ENCODE data around the gene TM7SF2.
A peak's percentile ranks its signal among the peaks of the same experiment; 100 is the strongest.

DNA sequence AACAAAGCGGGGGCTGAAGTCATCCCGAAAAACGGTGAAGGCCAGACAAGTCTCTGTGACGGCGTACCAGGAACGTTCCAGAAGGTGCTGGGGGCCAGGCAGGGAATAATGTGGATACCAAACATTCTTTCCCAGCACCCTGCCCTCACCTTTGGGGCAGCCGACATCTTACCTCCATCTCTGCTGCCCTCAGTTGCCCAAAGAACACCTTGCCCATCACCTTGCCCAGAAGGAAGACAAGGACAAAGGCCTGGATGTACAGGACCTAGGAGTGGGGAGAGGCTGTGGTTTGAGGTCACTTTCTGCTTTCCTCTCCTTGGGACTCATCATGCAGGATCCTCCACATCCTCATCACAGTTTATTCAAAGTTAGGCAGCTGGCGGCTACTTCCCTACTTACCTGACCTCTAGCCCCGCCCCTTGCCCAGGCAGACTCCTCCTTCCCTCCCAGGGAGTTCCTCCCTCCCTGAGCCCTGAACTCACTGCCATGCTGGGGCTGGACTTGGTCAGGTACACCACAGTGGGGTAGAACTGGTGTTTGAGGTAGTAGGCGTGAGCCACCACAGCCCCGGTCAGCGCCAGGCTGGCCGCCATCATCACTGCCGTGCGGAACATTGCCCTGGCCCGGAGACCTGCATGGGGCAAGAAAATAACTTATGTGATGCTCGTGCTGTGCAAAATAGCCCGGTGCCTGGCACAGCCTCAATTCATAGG lies 21.5 kb downstream of the TM7SF2 start:
- peak; percentile 50 for TF ChIP-seq POLR2A (IDR thresholded peaks at IDR 0.05)
- no peak for TF ChIP-seq CTCF (IDR thresholded peaks at IDR 0.05)

Data from right lobe of liver (tissue), 4 donors.